BLaER1 (cell line): ENCODE results near the gene KCNH3.
A peak's percentile ranks its signal among the peaks of the same experiment; 100 is the strongest.

Experiments
- H3K27ac ChIP-seq: shearing (Covaris generic); formaldehyde crosslinking; 2 replicates; pipeline ENCODE4 v1.8.1; 2022
- H3K27me3 ChIP-seq: shearing (Covaris generic); formaldehyde crosslinking; 2 replicates; pipeline ENCODE4 v1.8.1; 2022
- H3K36me3 ChIP-seq: shearing (Covaris generic); formaldehyde crosslinking; 2 replicates; pipeline ENCODE4 v1.8.1; 2022
- H3K4me1 ChIP-seq: shearing (Covaris generic); formaldehyde crosslinking; 2 replicates; pipeline ENCODE4 v1.8.1; 2022
- H3K4me2 ChIP-seq: shearing (Covaris generic); formaldehyde crosslinking; 2 replicates; pipeline ENCODE4 v1.8.1; 2022
- H3K4me3 ChIP-seq: shearing (Covaris generic); formaldehyde crosslinking; 2 replicates; pipeline ENCODE4 v1.8.1; 2022
- H3K9ac ChIP-seq: shearing (Covaris generic); formaldehyde crosslinking; 2 replicates; pipeline ENCODE4 v1.8.1; 2022
- H3K9me3 ChIP-seq: shearing (Covaris generic); formaldehyde crosslinking; 2 replicates; pipeline ENCODE4 v1.8.1; 2022
- H4K20me1 ChIP-seq: shearing (Covaris generic); formaldehyde crosslinking; 2 replicates; pipeline ENCODE4 v1.8.1; 2022
- Cebpa-rat ChIP-seq: shearing (Covaris generic); IDR thresholded peaks from 2 replicates; pipeline ENCODE4 v1.8.1; 2022

Gene KCNH3

DNA sequence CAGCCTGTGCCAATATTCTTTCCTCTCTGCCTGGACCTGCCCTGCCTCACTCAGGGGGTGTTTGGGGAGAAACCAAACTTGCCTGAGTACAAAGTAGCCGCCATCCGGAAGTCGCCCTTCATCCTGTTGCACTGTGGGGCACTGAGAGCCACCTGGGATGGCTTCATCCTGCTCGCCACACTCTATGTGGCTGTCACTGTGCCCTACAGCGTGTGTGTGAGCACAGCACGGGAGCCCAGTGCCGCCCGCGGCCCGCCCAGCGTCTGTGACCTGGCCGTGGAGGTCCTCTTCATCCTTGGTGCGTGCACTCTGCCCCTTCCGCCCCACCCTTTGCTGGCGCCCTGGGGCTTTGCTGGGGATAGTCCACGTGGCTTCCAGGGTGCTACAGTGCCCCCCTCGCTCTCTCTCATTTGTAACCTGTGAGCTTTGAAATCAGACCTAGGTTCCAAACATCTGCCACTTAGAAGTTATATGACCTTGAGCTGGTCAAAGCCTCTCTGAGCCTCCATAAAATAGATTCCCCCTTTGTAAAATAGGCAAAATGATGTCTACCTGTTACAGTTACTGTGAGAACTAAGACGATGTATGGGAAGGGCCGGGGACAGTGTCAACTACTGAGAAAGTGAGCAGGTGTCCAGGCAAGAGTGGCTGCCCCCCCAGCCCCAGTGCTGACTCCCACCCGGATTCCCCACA lies 4.5 kb downstream of the KCNH3 start:
- Histone ChIP-seq H3K4me1 (peaks cover 20% of the 10 kb centered on the region), H3K9ac (no peak overlapping the region), H3K4me2 (peak overlapping the region; percentile 30), H3K9me3 (no peaks in the 10 kb centered on the region), H4K20me1 (peaks cover 26% of the 10 kb centered on the region), H3K4me3 (no peak overlapping the region), H3K27ac (no peak overlapping the region), H3K27me3 (peaks cover 59% of the 10 kb centered on the region), H3K36me3 (no peaks in the 10 kb centered on the region)
- TF ChIP-seq Cebpa-rat, result no peak

DNA sequence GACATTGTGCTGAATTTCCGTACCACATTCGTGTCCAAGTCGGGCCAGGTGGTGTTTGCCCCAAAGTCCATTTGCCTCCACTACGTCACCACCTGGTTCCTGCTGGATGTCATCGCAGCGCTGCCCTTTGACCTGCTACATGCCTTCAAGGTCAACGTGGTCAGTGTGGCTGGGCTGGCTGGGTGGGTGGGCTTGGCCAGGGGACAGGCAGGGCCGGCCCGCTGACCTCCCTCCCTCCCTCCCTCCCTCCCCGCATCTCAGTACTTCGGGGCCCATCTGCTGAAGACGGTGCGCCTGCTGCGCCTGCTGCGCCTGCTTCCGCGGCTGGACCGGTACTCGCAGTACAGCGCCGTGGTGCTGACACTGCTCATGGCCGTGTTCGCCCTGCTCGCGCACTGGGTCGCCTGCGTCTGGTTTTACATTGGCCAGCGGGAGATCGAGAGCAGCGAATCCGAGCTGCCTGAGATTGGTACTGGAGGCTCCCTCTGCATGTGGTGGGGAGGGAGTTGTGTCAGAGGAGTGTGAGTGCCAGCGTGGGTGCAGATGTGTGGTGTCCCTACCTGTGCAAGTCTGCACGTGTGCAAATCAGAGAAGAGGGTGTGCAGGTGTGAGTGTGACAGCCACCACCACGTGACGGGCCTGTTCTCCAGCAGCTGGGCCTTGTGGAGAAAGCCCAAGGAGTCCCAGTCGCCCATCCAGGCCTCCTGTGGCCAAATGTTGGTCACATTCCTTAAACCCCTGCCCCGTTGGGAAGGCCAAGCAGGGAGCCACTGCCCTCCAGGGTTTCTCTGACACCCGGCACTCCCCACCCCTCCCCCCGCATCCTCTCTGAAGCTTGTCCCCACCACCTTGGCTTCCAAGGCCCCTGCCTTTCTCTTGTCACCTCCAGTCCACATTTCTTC lies 5.3 kb downstream of the KCNH3 start:
- H3K9ac ChIP-seq, result no peak overlapping the region
- H3K27ac ChIP-seq, result no peak overlapping the region
- H3K9me3 ChIP-seq, result no peaks in the 10 kb centered on the region
- peaks cover 59% of the 10 kb centered on the region for H3K27me3 ChIP-seq
- peaks cover 25% of the 10 kb centered on the region for H3K4me1 ChIP-seq
- TF ChIP-seq Cebpa-rat, result no peak
- H3K4me3 ChIP-seq, result no peak overlapping the region
- H3K4me2 ChIP-seq, result no peak overlapping the region
- H4K20me1 ChIP-seq, result peaks cover 22% of the 10 kb centered on the region
- no peaks in the 10 kb centered on the region for H3K36me3 ChIP-seq

DNA sequence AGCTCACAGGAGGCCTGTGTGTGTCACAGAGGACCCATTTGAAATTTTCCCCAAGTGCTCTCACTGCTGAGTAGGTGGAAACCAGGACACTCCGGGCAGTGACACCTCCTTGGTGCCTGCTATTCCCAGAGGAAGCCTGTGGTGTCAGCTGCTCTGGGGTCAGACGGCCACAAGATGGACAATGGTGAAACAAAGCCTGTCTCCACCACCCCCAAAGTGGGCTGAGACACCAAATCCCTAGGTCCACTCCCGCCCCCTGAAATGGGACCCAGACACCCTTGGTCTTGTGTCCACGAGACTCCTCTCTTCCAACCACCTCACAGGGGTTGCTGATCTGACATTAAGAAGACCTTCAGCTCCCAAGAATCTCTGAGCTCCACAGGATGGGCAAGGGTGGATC lies 7.0 kb downstream of the KCNH3 start:
- Histone ChIP-seq H3K27ac (no peak overlapping the region), H3K9ac (no peak overlapping the region), H4K20me1 (peaks cover 6% of the 10 kb centered on the region; the same call in 1 of the 2 replicates), H3K27me3 (peaks cover 49% of the 10 kb centered on the region), H3K4me1 (peaks cover 19% of the 10 kb centered on the region), H3K36me3 (no peaks in the 10 kb centered on the region), H3K4me3 (no peak overlapping the region), H3K4me2 (no peak overlapping the region), H3K9me3 (no peaks in the 10 kb centered on the region)
- TF ChIP-seq Cebpa-rat, result no peak

DNA sequence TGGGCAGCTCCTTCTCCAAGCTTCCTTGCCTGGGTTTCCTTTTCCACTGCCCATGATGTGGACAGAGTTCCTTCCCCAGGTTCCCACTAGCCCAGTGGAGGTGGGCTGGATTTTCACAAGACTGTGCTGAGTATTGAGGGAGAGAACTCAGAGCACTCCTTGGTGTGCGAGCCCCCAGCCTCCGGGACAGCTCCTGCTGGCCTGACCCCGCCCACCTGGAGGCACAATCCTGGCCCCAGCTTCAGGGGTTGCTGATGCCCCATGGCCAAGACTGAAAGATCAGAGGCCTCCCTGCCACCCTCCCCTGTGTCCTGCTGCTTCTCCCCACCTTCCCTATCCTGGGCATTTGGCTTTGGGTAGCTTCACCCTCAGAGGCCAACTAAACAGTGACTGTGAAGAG lies 7.7 kb downstream of the KCNH3 start:
- no peak overlapping the region for H3K4me3 ChIP-seq
- H3K36me3 ChIP-seq, result no peaks in the 10 kb centered on the region
- peaks cover 42% of the 10 kb centered on the region for H3K27me3 ChIP-seq
- H3K4me2 ChIP-seq, result no peak overlapping the region
- H3K4me1 ChIP-seq, result peaks cover 19% of the 10 kb centered on the region
- no peaks in the 10 kb centered on the region for H3K9me3 ChIP-seq
- TF ChIP-seq Cebpa-rat, result no peak
- H4K20me1 ChIP-seq, result no peaks in the 10 kb centered on the region
- H3K9ac ChIP-seq, result no peak overlapping the region
- no peak overlapping the region for H3K27ac ChIP-seq

DNA sequence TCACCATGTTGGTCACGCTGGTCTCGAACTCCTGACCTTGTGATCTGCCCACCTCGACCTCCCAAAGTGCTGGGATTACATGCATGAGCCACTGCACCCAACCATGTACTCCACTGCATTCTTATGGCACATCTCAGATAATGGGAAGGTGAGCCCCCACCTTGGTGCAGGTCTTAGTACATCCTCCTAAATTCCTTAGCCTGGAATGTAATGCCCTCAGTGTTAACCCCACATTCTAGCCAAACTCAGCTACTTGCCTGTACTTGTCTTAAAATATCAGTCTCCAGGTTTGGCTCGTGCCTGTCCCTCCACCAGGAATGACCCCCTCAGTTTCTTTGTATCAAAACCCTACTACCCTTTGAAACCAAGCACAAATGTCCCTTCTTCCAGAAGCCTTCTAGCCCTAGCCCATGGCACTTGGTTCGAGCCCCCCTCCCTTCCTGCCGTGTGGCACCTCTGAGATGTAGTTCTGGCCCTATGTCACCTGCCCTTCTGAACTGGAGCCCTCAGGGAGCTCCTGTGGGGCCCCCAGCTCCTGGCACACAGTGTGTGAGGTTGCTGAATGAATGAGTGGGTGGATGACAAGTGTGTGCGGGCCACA lies 8.4 kb downstream of the KCNH3 start:
- no peaks in the 10 kb centered on the region for H3K9me3 ChIP-seq
- peaks cover 27% of the 10 kb centered on the region for H3K4me1 ChIP-seq
- peaks cover 35% of the 10 kb centered on the region for H3K27me3 ChIP-seq
- no peaks in the 10 kb centered on the region for H4K20me1 ChIP-seq
- no peak overlapping the region for H3K27ac ChIP-seq
- H3K4me2 ChIP-seq, result no peak overlapping the region
- H3K4me3 ChIP-seq, result no peak overlapping the region
- no peaks in the 10 kb centered on the region for H3K36me3 ChIP-seq
- H3K9ac ChIP-seq, result no peak overlapping the region
- TF ChIP-seq Cebpa-rat, result no peak

DNA sequence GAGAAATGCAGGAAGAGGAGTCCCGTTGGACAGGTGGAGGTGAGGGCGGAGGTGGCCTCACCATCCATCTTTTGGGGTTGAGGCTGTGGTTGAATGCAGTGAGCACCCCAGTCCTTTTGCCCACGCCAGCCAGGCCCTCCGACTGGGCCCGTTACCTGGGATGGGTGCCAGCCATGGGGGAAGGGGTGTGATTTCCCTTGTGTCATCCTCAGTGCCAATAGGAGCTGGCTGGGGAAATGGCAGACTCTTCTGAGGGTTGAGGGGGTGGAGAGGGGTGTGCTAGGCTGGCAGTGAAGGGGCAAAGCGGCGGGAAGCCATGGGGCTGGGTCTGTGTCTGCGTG lies 9.6 kb downstream of the KCNH3 start:
- Histone ChIP-seq H3K4me2 (peak overlapping the region; percentile 74), H4K20me1 (no peaks in the 10 kb centered on the region), H3K27me3 (peaks cover 33% of the 10 kb centered on the region), H3K4me1 (peaks cover 29% of the 10 kb centered on the region), H3K4me3 (peak overlapping the region; percentile 46), H3K9me3 (no peaks in the 10 kb centered on the region), H3K9ac (no peak overlapping the region), H3K36me3 (no peaks in the 10 kb centered on the region), H3K27ac (no peak overlapping the region)
- TF ChIP-seq Cebpa-rat, result no peak

DNA sequence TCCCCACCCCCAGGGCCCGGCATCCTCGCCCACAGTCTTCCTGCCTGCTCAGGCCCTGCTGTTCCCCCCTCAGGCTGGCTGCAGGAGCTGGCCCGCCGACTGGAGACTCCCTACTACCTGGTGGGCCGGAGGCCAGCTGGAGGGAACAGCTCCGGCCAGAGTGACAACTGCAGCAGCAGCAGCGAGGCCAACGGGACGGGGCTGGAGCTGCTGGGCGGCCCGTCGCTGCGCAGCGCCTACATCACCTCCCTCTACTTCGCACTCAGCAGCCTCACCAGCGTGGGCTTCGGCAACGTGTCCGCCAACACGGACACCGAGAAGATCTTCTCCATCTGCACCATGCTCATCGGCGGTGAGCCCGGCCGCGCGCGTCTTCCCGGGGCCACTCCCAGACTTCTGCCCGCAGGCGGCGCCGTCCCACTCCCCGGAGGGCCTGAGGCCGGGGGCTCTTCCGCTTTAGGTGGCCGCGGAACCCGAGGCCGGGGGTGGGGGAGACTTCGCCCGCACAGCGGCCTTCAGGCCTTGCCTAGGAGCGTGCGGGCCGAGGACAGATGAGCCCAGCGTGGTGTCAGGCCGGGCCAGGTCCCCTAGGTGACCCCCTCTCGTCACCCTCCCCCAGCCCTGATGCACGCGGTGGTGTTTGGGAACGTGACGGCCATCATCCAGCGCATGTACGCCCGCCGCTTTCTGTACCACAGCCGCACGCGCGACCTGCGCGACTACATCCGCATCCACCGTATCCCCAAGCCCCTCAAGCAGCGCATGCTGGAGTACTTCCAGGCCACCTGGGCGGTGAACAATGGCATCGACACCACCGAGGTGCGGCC lies 10.2 kb downstream of the KCNH3 start:
- peaks cover 34% of the 10 kb centered on the region for H3K4me1 ChIP-seq
- H3K4me3 ChIP-seq, result peak overlapping the region; percentile 46
- no peaks in the 10 kb centered on the region for H4K20me1 ChIP-seq
- H3K4me2 ChIP-seq, result peak overlapping the region; percentile 74
- no peak for TF ChIP-seq Cebpa-rat
- H3K36me3 ChIP-seq, result no peaks in the 10 kb centered on the region
- H3K9me3 ChIP-seq, result no peaks in the 10 kb centered on the region
- H3K9ac ChIP-seq, result no peak overlapping the region
- H3K27ac ChIP-seq, result no peak overlapping the region
- peaks cover 33% of the 10 kb centered on the region for H3K27me3 ChIP-seq

DNA sequence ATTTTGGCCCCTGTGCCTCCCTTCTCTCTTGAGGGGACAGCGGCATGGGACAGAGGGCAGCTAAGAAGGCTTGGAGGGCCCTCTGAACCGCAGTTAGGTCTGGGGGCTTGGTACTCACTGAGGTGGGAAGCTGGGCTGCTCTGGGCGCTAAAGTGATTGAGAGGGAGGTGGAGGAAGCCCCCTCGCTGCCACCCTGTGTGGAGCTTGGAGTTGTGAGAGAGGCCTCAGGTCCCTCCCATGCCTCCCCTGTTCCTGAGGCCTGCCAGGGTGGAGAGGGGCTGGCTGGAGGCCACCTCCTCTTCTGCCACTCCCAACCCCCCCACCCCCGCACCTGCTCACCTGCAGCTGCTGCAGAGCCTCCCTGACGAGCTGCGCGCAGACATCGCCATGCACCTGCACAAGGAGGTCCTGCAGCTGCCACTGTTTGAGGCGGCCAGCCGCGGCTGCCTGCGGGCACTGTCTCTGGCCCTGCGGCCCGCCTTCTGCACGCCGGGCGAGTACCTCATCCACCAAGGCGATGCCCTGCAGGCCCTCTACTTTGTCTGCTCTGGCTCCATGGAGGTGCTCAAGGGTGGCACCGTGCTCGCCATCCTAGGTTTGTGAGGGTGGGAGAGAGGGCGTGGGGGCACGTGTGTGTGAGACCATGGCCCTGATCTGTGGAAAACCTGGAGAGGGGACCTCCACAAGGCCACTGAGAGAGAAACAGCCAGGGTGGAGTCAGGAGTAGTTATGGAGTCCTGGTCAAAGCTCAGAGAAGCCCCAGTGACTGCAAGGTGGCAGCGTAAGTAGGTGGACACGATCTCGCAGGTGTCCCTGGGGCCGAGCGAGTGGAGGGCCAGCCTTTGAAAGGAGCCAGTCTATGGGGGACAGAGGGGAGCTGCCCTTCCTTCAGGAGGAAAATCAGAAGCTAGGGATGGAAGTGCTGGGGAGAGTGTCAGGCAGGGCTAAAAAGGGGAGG lies 11.2 kb downstream of the KCNH3 start:
- Histone ChIP-seq H3K9ac (no peak overlapping the region), H3K4me1 (peaks cover 38% of the 10 kb centered on the region), H4K20me1 (no peaks in the 10 kb centered on the region), H3K27me3 (peaks cover 33% of the 10 kb centered on the region), H3K4me3 (no peak overlapping the region), H3K36me3 (no peaks in the 10 kb centered on the region), H3K9me3 (no peaks in the 10 kb centered on the region), H3K4me2 (peak overlapping the region; percentile 74; the same call in 1 of the 2 replicates), H3K27ac (no peak overlapping the region)
- TF ChIP-seq Cebpa-rat, result no peak
